Central memory CD8-positive, alpha-beta T cell (primary cell): ENCODE measurements around the gene FOXL3.
"Not testable (repeated sequence)": the region's sequence is repeated elsewhere in the genome, so short reads cannot be mapped to it uniquely, and the experiment has no call there.

Source experiments
- ATAC-seq: fragments of 150-1000 bp; cut with Tn5 transposase; replicated peaks from 2 replicates; pipeline ENCODE4 v1.10.0; 2022; ENCODE audit warnings: mild to moderate bottlenecking, moderate FRiP score, moderate number of reproducible peaks; ENCODE audit not compliant: poor library complexity, severe bottlenecking; ENCODE audit errors: extremely low read depth
- DNase-seq, 2 donors: peaks; one replicate each; pipeline ENCODE4 v3.0.0; 2021; ENCODE audit warnings: low spot score in 2 of 2
- H3K27ac Mint-ChIP-seq: one replicate; pipeline ENCODE4 v1.8.0; 2022; ENCODE audit warnings: low read depth, mild to moderate bottlenecking, moderate library complexity, mixed read lengths
- H3K27me3 Mint-ChIP-seq: one replicate; pipeline ENCODE4 v1.8.0; 2022; ENCODE audit warnings: mixed read lengths
- H3K36me3 Mint-ChIP-seq: one replicate; pipeline ENCODE4 v1.8.0; 2022; ENCODE audit warnings: mild to moderate bottlenecking, moderate library complexity, mixed read lengths; ENCODE audit not compliant: insufficient read depth
- H3K4me1 Mint-ChIP-seq: one replicate; pipeline ENCODE4 v1.8.0; 2022; ENCODE audit warnings: mixed read lengths
- H3K4me3 Mint-ChIP-seq: one replicate; pipeline ENCODE4 v1.8.0; 2022; ENCODE audit warnings: mild to moderate bottlenecking, moderate library complexity, mixed read lengths
- H3K9me3 Mint-ChIP-seq: one replicate; pipeline ENCODE4 v1.8.0; 2022; ENCODE audit warnings: mixed read lengths

Gene FOXL3

DNA sequence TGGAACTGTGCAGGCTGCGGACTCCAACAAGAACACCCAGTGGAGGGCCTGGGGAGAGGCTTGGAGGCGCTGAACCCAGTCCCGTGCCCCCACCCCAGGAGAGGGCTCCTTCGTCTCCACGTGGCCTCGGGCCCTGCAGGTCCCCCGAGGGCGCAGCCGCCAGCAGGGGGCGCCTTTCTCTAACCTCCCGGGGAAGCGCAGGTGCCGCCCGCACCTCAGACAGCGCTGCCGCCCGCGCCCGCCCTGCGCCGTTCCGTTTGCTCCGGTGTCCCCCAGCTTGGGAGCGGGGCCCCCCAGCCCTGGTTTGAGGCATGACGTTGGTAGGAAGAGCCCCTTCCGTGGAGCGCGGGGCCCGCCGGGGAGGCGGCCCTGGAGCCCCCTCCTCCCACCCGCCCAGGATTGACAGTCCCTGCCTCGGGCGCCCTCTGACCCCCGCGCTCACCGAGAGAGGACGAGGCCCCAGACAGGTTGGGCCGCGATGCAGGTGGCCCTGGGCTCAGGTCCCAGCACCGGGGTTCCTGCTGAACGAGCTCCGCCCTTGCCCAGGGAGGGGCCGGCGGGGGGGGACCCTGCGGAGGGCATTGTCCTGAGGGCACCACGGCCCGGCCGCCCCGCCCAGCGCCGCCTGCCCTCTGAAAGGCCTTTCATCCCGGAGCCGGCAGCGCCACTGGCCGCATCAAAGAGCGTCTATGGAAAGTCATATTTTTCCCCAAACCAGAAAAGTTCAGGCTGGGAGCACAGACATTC is 42.8 kb downstream of the FOXL3 start:
- Mint-ChIP-seq H3K27me3 (peaks cover 35% of the 10 kb centered on the region), H3K27ac (no peak overlapping the region), H3K4me1 (peaks cover 6% of the 10 kb centered on the region), H3K4me3 (no peak overlapping the region), H3K36me3 (no peaks in the 10 kb centered on the region), H3K9me3 (peaks cover 9% of the 10 kb centered on the region)
- peak; percentile 86 for ATAC-seq
- DNase-seq = peak; percentile 66 to 84

DNA sequence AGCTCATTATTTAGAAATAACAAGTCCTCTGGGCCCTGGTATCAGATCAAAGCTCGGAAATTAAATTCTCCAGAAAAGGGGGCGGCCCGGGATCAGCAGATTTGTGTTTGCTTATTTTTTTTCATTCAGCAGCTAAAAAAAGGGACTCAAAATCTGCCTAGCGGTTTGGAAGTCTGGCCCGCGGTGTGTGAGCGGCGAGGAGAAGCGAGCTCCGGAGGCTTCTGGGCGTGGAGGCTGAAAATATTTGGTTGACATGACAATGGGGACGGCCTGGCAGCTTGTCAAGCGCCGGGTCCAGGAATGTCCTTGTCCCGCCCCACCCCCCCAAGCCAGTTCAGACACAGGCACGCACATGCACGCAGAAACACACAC is 43.4 kb downstream of the FOXL3 start:
- no peak for DNase-seq
- no peak for ATAC-seq
- Mint-ChIP-seq H3K36me3 (no peaks in the 10 kb centered on the region), H3K27ac (no peak overlapping the region), H3K4me1 (peaks cover 6% of the 10 kb centered on the region), H3K27me3 (peaks cover 30% of the 10 kb centered on the region), H3K9me3 (peaks cover 9% of the 10 kb centered on the region), H3K4me3 (no peak overlapping the region)

DNA sequence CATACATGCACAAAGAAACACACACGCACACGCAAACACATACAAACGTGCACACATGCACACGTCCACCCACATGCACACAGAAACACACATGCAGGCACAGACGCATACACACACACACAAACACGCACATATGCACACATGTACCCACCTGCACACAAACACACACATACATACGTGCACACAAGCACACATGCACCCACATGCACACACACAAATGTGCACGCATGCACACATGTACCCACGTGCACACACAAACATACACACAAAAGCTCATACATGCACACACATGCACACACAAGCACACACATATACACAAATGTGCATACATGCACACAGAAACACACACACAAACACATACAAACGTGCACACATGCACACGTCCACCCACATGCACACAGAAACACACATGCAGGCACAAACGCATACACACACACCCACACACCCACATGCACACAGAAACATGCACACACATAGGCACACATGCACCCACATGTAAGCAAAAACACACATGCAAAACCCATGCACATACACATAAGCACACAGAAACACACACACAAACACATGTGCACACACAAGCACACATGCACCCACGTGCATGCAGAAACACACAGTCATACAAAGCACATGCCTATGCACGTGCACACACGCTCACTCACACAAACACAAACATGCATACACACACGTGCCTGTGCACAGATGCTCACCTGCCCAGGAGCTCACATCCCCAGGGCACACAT is 44.8 kb downstream of the FOXL3 start:
- H3K9me3 Mint-ChIP-seq = peaks cover 9% of the 10 kb centered on the region
- H3K27me3 Mint-ChIP-seq = peaks cover 25% of the 10 kb centered on the region
- H3K36me3 Mint-ChIP-seq = no peaks in the 10 kb centered on the region
- no peak for ATAC-seq
- H3K4me3 Mint-ChIP-seq = peak overlapping the region; percentile 2
- H3K4me1 Mint-ChIP-seq = peaks cover 6% of the 10 kb centered on the region
- H3K27ac Mint-ChIP-seq = no peak overlapping the region
- no peak for DNase-seq

DNA sequence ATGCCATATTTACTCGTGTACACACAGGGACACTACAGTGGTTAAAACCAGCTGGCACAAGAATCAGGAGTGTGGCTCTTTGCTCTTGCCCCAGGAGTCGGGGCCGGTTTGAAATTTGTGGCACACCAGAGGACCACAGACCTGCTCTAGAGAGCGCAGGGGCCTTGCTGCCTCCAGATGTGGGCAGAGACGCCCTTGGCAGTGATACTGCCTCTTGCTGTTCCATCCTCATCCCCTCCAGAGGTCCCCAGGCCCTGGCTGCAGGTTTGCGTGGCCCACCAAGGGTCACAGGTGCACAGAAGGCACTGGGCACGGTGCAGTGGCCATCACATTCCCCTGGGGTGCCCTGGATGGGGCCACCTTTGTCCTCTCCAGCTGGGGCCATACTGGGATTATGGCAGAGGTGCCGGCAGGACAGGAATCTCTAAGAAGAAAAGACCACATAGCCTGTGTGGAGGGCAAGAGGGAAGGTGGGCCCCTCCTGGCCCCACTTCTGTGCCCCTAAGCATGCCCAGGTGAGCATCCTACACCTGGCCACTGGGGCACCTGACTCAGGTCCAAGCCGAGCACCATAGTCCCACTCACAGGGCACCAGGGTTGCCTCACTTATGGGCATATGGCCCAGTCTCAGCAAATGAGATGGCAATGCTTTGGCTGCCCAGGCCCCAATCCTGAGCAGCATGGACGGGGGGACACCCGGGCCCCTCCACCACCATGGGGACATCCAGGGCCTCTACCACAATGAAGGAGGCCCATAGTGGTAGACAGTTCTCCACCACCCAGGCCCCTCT is 45.6 kb downstream of the FOXL3 start:
- Mint-ChIP-seq H3K9me3 (peaks cover 9% of the 10 kb centered on the region), H3K4me1 (peaks cover 6% of the 10 kb centered on the region), H3K4me3 (no peak overlapping the region), H3K27ac (no peak overlapping the region), H3K27me3 (peaks cover 23% of the 10 kb centered on the region), H3K36me3 (no peaks in the 10 kb centered on the region)
- DNase-seq (no peak), ATAC-seq (no peak)

DNA sequence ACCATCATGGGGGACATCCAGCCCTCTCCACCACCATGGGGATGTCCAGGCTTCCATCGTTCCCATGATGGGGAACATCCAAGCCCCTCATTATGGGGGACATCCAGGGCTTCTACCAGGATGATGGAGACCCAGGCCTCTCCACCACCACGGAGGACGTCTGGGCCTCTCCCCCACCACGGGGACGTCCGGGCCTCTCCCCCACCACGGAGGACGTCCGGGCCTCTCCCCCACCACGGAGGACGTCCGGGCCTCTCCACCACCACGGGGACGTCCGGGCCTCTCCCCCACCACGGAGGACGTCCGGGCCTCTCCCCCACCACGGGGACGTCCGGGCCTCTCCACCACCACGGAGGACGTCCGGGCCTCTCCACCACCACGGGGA is 46.2 kb downstream of the FOXL3 start:
- not testable (repeated sequence) for H3K4me1 Mint-ChIP-seq, H3K36me3 Mint-ChIP-seq, DNase-seq, ATAC-seq, H3K27ac Mint-ChIP-seq, H3K9me3 Mint-ChIP-seq, H3K4me3 Mint-ChIP-seq
- peaks cover 17% of the 10 kb centered on the region for H3K27me3 Mint-ChIP-seq

DNA sequence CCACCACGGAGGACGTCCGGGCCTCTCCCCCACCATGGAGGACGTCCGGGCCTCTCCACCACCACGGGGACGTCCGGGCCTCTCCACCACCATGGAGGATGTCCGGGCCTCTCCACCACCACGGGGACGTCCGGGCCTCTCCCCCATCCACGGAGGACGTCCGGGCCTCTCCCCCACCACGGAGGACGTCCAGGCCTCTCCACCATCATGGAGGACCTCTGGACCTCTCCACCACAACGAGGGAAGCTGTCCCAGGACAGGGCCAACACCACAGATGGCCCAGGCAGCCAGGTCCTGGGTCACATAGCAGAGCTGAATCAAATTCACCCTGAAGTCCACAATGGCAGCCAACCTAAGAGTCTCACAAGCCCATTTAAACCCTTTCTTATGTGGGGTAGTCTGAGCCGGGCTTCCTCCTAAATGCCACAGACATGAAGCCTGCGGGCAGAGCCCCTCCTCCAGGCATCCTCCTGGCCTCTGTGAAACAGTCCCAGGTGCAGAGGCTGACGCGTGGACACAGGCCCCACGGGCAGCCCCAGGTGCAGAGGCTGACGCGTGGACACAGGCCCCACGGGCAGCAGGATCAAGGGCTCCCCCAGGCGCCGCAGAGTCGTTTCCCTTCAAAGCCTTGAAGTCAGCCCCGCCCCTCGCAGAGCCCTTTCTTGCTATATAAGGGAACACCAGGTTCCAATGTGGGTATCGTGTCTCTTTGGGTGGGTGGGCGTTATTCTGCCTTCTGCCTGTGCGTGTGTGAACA is 47.0 kb downstream of the FOXL3 start:
- Mint-ChIP-seq H3K36me3 (no peaks in the 10 kb centered on the region), H3K27ac (no peak overlapping the region), H3K9me3 (peaks cover 9% of the 10 kb centered on the region), H3K4me1 (peaks cover 6% of the 10 kb centered on the region), H3K27me3 (peaks cover 12% of the 10 kb centered on the region), H3K4me3 (no peak overlapping the region)
- no peak for DNase-seq
- ATAC-seq = no peak

DNA sequence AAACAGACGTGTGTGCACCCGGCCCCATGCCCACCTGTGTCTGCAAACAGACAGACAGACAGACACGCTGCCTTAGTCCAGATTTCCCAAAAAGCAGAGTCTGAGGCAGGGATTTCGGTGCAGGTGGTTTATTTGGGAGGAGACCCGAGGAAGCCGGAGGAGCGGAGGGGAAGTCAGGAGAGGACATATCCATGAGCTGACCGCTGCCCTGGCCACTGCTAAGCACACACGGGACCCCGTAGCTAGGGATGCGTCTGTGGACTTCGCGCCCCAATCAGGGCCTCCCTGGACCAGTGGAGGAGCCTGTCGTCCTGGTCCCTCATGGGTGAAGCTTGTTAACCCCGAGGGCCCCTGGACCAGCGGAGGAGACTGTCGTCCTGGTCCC is 47.6 kb downstream of the FOXL3 start:
- ATAC-seq (no peak), DNase-seq (no peak)
- no peaks in the 10 kb centered on the region for H3K36me3 Mint-ChIP-seq
- peaks cover 9% of the 10 kb centered on the region for H3K9me3 Mint-ChIP-seq
- H3K4me3 Mint-ChIP-seq = no peak overlapping the region
- peaks cover 6% of the 10 kb centered on the region for H3K4me1 Mint-ChIP-seq
- H3K27ac Mint-ChIP-seq = no peak overlapping the region
- peaks cover 18% of the 10 kb centered on the region for H3K27me3 Mint-ChIP-seq

DNA sequence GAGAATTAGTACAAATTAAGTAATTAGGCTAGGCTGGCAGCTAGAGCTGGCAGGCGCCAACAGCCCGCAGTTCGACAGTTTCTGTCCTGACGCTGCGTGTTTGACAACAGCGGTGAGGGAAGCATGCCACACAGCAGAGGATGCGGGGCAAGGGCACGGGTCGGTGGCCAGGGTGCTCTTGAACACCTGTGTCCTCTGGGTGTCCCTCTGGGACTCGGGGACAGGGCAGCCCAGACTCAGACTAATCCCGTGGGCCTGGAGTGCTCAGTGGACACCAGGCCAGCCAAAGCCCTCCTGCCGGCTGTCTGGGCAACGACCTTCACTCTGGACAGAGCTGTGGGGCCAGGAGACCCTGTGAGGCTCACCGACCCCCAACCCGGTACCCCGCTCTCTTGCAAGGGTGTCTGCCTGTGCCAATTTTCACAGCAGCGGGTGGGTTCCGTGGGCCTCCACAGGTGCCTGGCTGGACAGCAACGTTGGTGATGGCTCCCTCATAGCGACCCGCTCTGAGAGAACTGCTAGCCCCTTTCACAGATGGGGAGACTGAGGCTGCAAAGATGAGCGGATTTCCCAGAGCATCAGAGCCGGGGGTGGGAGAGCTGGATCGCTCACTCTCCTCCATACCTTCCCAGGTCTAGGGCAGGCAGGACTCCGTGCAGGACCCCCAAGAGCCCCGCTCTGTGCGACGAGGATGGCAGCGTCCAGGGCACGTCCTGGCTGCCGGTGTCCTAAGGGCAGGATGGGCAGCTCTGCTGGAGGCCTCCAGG is 48.5 kb downstream of the FOXL3 start:
- Mint-ChIP-seq H3K27ac (no peak overlapping the region), H3K27me3 (peaks cover 21% of the 10 kb centered on the region), H3K36me3 (no peaks in the 10 kb centered on the region)

DNA sequence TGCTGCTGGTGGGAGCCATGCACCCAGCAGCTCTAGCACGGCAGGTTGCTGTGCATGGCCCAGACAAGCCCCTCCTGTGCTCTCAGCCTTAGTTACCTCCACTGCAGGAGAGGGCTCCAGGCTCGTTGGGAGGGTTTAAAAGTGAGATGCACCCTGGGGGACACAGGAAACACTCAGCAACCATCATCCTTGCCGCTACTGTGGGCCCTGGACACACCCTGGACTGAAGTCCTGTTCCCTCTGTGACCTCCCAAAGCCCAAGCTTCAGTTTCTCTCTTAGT is 49.0 kb downstream of the FOXL3 start:
- Mint-ChIP-seq H3K4me1 (peaks cover 6% of the 10 kb centered on the region), H3K9me3 (peaks cover 9% of the 10 kb centered on the region), H3K27me3 (peaks cover 21% of the 10 kb centered on the region), H3K36me3 (no peaks in the 10 kb centered on the region), H3K4me3 (no peak overlapping the region), H3K27ac (no peak overlapping the region)
- ATAC-seq (no peak), DNase-seq (no peak)

More for the DNA sequence above, 48.5 kb downstream of the FOXL3 start:
- H3K4me1 Mint-ChIP-seq = peaks cover 6% of the 10 kb centered on the region
- no peak for ATAC-seq
- peaks cover 9% of the 10 kb centered on the region for H3K9me3 Mint-ChIP-seq
- no peak for DNase-seq
- no peak overlapping the region for H3K4me3 Mint-ChIP-seq

DNA sequence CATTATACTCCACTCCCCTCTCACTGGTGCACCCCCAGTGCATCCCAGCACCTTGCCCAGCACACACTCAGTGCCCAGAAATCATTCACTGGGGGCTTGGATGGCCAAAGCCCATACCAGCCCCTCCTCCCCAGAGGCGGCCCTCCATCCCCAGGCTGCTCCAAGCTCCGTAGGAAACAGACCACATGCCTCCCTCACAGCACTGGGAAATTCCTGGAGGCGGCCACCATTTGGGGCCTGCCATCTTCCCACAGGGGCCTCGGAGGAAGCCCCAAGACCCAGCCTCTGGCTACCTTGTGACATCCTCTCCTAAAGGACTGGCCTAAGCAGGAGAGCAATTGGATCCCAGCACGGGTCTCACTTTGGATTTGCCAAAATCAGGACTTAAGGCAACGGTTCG is 49.7 kb downstream of the FOXL3 start:
- DNase-seq = no peak
- Mint-ChIP-seq H3K36me3 (no peaks in the 10 kb centered on the region), H3K9me3 (peaks cover 4% of the 10 kb centered on the region), H3K4me3 (no peak overlapping the region), H3K27ac (no peak overlapping the region), H3K27me3 (peaks cover 21% of the 10 kb centered on the region), H3K4me1 (no peaks in the 10 kb centered on the region)
- ATAC-seq = no peak

DNA sequence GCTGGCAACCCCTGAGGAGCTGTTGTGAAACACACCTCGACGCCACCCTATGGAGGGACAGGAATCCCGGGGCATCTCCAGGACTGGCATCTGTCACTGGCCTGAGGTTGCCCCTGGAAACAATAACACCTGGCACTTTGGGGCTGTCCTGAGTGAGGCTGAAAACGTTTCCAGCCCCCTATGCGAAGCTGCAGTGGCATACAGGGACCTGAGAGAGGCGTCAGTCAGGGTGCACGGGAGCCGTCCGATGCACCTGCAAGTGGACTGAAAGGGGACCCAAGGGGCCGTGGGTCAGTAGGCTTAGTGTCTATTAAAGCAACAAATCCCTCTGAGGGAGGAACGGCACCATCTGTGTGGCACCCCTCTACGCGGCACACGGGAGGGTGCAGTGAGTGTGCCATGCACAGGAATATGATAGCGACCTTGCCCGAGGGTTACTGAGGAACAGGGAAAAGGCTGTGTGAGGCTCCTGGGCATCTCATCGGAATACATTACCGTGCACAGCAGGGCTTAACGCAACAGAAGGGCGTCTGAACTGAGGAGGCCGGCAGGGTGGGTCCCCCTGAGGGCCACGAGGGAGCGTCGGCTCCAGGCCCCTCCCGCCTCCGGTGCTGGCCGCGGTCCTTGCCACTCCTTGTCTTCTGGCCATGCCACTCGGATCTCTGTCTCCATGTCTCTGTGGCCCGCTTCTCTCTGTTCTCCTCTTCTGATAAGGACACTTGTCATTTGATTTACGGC is 50.4 kb downstream of the FOXL3 start:
- ATAC-seq (no peak), DNase-seq (no peak)
- Mint-ChIP-seq H3K4me3 (no peak overlapping the region), H3K27me3 (peaks cover 21% of the 10 kb centered on the region), H3K9me3 (no peaks in the 10 kb centered on the region), H3K4me1 (no peaks in the 10 kb centered on the region), H3K27ac (no peak overlapping the region), H3K36me3 (no peaks in the 10 kb centered on the region)
